Loucy (cell line): ENCODE data around the gene ZNF438.

ENCODE experiments used
- H2AFZ ChIP-seq: fragments of 200-600 bp; sonication (generic); 2 replicates; pipeline ENCODE4 v1.6.0; 2016; ENCODE audit warnings: antibody characterized with exemption, mild to moderate bottlenecking, low read length, moderate library complexity
- H3F3A ChIP-seq: fragments of 200-600 bp; 2 replicates; pipeline ENCODE4 v1.6.0; 2016; ENCODE audit warnings: antibody characterized with exemption, low read depth, mild to moderate bottlenecking
- H3K27me3 ChIP-seq: fragments of 200-600 bp; sonication (generic); 2 replicates; pipeline ENCODE4 v1.6.1; 2014; ENCODE audit warnings: low read length, mild to moderate bottlenecking; ENCODE audit not compliant: insufficient read depth, poor library complexity, severe bottlenecking
- H3K36me3 ChIP-seq: fragments of 200-600 bp; sonication (generic); 2 replicates; pipeline ENCODE4 v1.6.1; 2016; ENCODE audit warnings: low read length; ENCODE audit not compliant: insufficient read depth
- H3K4me1 ChIP-seq: fragments of 200-600 bp; sonication (generic); 2 replicates; pipeline ENCODE4 v1.5.1; 2014; ENCODE audit warnings: low read length, mild to moderate bottlenecking; ENCODE audit not compliant: insufficient read depth, poor library complexity, severe bottlenecking
- H3K4me2 ChIP-seq: fragments of 200-600 bp; sonication (generic); 2 replicates; pipeline ENCODE4 v1.6.0; 2014; ENCODE audit warnings: antibody characterized with exemption, low read length, low read depth, mild to moderate bottlenecking; ENCODE audit not compliant: poor library complexity, severe bottlenecking
- H3K4me3 ChIP-seq: fragments of 200-600 bp; sonication (generic); 2 replicates; pipeline ENCODE4 v1.5.1; 2014; ENCODE audit warnings: low read length, mild to moderate bottlenecking, mixed read lengths; ENCODE audit not compliant: poor library complexity, severe bottlenecking
- H3K79me2 ChIP-seq: fragments of 200-600 bp; sonication (generic); 2 replicates; pipeline ENCODE4 v1.6.1; 2014; ENCODE audit warnings: low read length; ENCODE audit not compliant: insufficient read depth
- H3K9ac ChIP-seq: fragments of 200-600 bp; sonication (generic); 2 replicates; pipeline ENCODE4 v1.6.0; 2014; ENCODE audit warnings: mild to moderate bottlenecking, low read depth, low read length, moderate library complexity; ENCODE audit not compliant: poor library complexity, severe bottlenecking
- H3K9me2 ChIP-seq: fragments of 200-600 bp; sonication (generic); replicated peaks from 2 replicates; pipeline ENCODE4 v1.6.1; 2016; ENCODE audit warnings: low read depth, low read length, mixed read lengths
- H3K9me3 ChIP-seq: fragments of 200-600 bp; sonication (generic); 2 replicates; pipeline ENCODE4 v1.6.1; 2014; ENCODE audit warnings: mild to moderate bottlenecking, antibody characterized with exemption, low read length, low read depth; ENCODE audit not compliant: insufficient read depth
- H4K20me1 ChIP-seq: fragments of 200-600 bp; sonication (generic); 2 replicates; pipeline ENCODE4 v1.6.0; 2014; ENCODE audit warnings: antibody characterized with exemption, low read length, mild to moderate bottlenecking; ENCODE audit not compliant: insufficient read depth, poor library complexity, severe bottlenecking
- CTCF ChIP-seq: fragments of 200-600 bp; sonication (generic); conservative IDR thresholded peaks from 2 replicates; pipeline ENCODE4 v1.5.1; 2014; ENCODE audit warnings: mild to moderate bottlenecking, antibody characterized with exemption, low read length
- EZH2phosphoT487 ChIP-seq: fragments of 200-600 bp; IDR thresholded peaks from 2 replicates; pipeline ENCODE4 v1.6.1; 2018; ENCODE audit warnings: antibody characterized with exemption, mild to moderate bottlenecking, moderate library complexity, borderline replicate concordance

ZNF438 gene

GRCh38 chr10:30834651-30835050 is 197.0 kb downstream of the ZNF438 start:
- H3F3A ChIP-seq: no peaks in the 10 kb centered on the region
- H3K4me2 ChIP-seq: no peak overlapping the region
- TF ChIP-seq EZH2phosphoT487 (no peak), CTCF (no peak)
- H3K27me3 ChIP-seq: no peaks in the 10 kb centered on the region
- no peak overlapping the region for H3K9ac ChIP-seq
- no peak overlapping the region for H3K4me3 ChIP-seq
- no peak overlapping the region for H2AFZ ChIP-seq
- no peaks in the 10 kb centered on the region for H3K79me2 ChIP-seq
- H4K20me1 ChIP-seq: no peaks in the 10 kb centered on the region
- H3K9me3 ChIP-seq: no peaks in the 10 kb centered on the region
- H3K36me3 ChIP-seq: no peaks in the 10 kb centered on the region
- H3K4me1 ChIP-seq: peaks cover 17% of the 10 kb centered on the region
- H3K9me2 ChIP-seq: no peaks in the 10 kb centered on the region

DNA sequence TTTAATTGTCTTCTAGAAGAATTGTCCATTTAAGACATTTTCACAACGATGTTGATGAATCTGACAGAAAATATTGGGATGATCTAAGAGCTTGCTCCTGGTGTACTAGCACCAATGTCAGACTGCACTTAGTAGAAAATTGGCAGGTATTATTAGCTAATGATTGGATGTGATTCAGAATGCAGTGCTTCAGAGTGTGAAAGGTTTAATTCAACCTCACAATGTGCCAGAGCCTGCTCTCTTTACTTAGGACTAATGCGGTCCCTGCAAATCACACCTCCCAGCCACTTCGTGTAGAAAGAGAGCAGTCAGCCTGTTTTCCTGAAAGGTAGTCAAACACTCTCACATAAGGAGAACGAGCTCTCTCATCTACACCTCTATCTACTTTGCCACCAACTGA is 197.5 kb downstream of the ZNF438 start:
- no peak for TF ChIP-seq EZH2phosphoT487
- TF ChIP-seq CTCF: no peak
- no peak overlapping the region for H3K4me2 ChIP-seq
- H3K36me3 ChIP-seq: no peaks in the 10 kb centered on the region
- H3K9ac ChIP-seq: no peak overlapping the region
- H3K9me2 ChIP-seq: no peaks in the 10 kb centered on the region
- no peak overlapping the region for H2AFZ ChIP-seq
- no peaks in the 10 kb centered on the region for H4K20me1 ChIP-seq
- no peaks in the 10 kb centered on the region for H3K9me3 ChIP-seq
- no peaks in the 10 kb centered on the region for H3K27me3 ChIP-seq
- peaks cover 17% of the 10 kb centered on the region for H3K4me1 ChIP-seq
- H3K79me2 ChIP-seq: no peaks in the 10 kb centered on the region
- no peaks in the 10 kb centered on the region for H3F3A ChIP-seq
- no peak overlapping the region for H3K4me3 ChIP-seq

DNA sequence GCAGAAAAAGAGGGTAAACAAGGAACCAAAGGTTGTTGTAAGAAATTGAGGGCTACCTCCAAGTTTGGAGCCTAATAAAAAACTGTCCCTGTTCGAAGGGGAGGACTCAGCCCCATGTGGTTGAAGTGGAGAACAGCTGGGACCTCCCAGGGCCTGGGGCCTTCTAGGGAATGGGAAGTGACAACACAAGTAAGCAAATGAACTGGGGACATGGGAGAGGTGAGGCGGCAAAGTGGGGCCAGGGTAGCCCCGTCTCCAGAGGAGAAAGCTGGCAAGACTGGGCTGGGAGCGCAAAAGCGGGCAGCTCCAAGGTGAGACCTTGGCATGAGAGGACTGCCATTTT is 198.1 kb downstream of the ZNF438 start:
- H3K9me3 ChIP-seq: no peaks in the 10 kb centered on the region
- no peaks in the 10 kb centered on the region for H3K27me3 ChIP-seq
- H3K9me2 ChIP-seq: no peaks in the 10 kb centered on the region
- H4K20me1 ChIP-seq: no peaks in the 10 kb centered on the region
- H3K4me1 ChIP-seq: peaks cover 17% of the 10 kb centered on the region
- no peaks in the 10 kb centered on the region for H3K79me2 ChIP-seq
- H3K36me3 ChIP-seq: no peaks in the 10 kb centered on the region
- H3K4me2 ChIP-seq: no peak overlapping the region
- H2AFZ ChIP-seq: no peak overlapping the region
- no peak overlapping the region for H3K4me3 ChIP-seq
- no peak overlapping the region for H3K9ac ChIP-seq
- TF ChIP-seq EZH2phosphoT487 (no peak), CTCF (no peak)
- no peaks in the 10 kb centered on the region for H3F3A ChIP-seq
